ENCODE measurements around the gene CADPS2.

The CADPS2 gene

GRCh38 chr7:122850528-122850927 is 35.7 kb downstream of the CADPS2 start:
- no peak overlapping the region for H3K27ac ChIP-seq
- TF ChIP-seq CTCF (conservative IDR thresholded peaks at IDR 0.05): no peak

- H3K27ac ChIP-seq: no peak overlapping the region
- TF ChIP-seq CTCF (conservative IDR thresholded peaks at IDR 0.05): no peak
These were observed 36.3 kb downstream of the CADPS2 start for GRCh38 chr7:122849957-122850328.

GRCh38 chr7:122849322-122849956 is 36.8 kb downstream of the CADPS2 start:
- no peak for TF ChIP-seq CTCF (conservative IDR thresholded peaks at IDR 0.05)
- H3K27ac ChIP-seq: no peak overlapping the region

GRCh38 chr7:122847871-122848473 is 38.3 kb downstream of the CADPS2 start:
- H3K27ac ChIP-seq: no peak overlapping the region

GRCh38 chr7:122846591-122846990 is 39.7 kb downstream of the CADPS2 start:
- H3K27ac ChIP-seq: peak overlapping the region; percentile 14; the same call in 1 of the 2 replicates
- no peak for TF ChIP-seq CTCF (conservative IDR thresholded peaks at IDR 0.05)

More at GRCh38 chr7:122847871-122848473, 38.3 kb downstream of the CADPS2 start:
- no peak for TF ChIP-seq CTCF (conservative IDR thresholded peaks at IDR 0.05)

- peak overlapping the region; percentile 39 for H3K27ac ChIP-seq
- no peak for TF ChIP-seq CTCF (conservative IDR thresholded peaks at IDR 0.05)
These were observed 41.0 kb downstream of the CADPS2 start for GRCh38 chr7:122845286-122845685.

- peak overlapping the region; percentile 39 for H3K27ac ChIP-seq
- TF ChIP-seq CTCF (conservative IDR thresholded peaks at IDR 0.05): no peak
These were observed 41.9 kb downstream of the CADPS2 start for GRCh38 chr7:122844191-122844988.
